Transverse colon (tissue), 4 donors: ENCODE data around the gene TOP2A. TPM values are rescaled to one million over a fixed set of nuclear protein-coding genes. Genes with fewer than 3 reads are reported as not detected.
A peak's percentile ranks its signal among the peaks of the same experiment; 100 is the strongest.

Experiments used
- DNase-seq: peaks from one replicate; pipeline ENCODE4 v3.0.0-alpha.2; 2019
- H3K27ac ChIP-seq, 4 donors: fragments of 200-600 bp; sonication (generic); 2 replicates each; pipeline ENCODE4 v1.5.1; 2016 to 2018; ENCODE audit warnings: inconsistent platforms in 4 of 4
- H3K27me3 ChIP-seq: fragments of 200-600 bp; sonication (generic); 2 replicates; pipeline ENCODE4 v1.5.1; 2017; ENCODE audit warnings: inconsistent platforms
- H3K36me3 ChIP-seq, 4 donors: fragments of 200-600 bp; sonication (generic); 2 replicates each; pipeline ENCODE4 v1.5.1; 2017 to 2019; ENCODE audit warnings: inconsistent platforms in 4 of 4
- H3K4me1 ChIP-seq, 4 donors: fragments of 200-600 bp; sonication (generic); 2 replicates each; pipeline ENCODE4 v1.5.1; 2017 to 2020; ENCODE audit warnings: inconsistent platforms in 4 of 4
- H3K4me3 ChIP-seq, 4 donors: fragments of 200-600 bp; sonication (generic); 1 replicate in 1 of 4; 2 replicates in 3 of 4; pipeline versions ENCODE4 v1.5.1 to v1.6.1; 2017 to 2019; ENCODE audit warnings: inconsistent platforms in 4 of 4
- H3K9me3 ChIP-seq, 2 donors: fragments of 200-600 bp; sonication (generic); 2 replicates each; pipeline ENCODE4 v1.5.1; 2017 to 2019; ENCODE audit warnings: inconsistent platforms in 2 of 2
- EP300 ChIP-seq: sonication (generic); formaldehyde crosslinking; IDR thresholded peaks from one replicate; pipeline ENCODE4 v1.6.1; 2017; ENCODE audit warnings: antibody characterized with exemption, low read depth
- POLR2A ChIP-seq: fragments of 450-650 bp; IDR thresholded peaks from one replicate; pipeline ENCODE4 v1.6.1; 2016; ENCODE audit warnings: antibody characterized with exemption, mild to moderate bottlenecking, moderate library complexity
- POLR2AphosphoS5 ChIP-seq, 3 donors: sonication (generic); formaldehyde crosslinking; IDR thresholded peaks; one replicate each; pipeline ENCODE4 v1.6.1; 2016; ENCODE audit warnings: antibody characterized with exemption in 3 of 3
- WGBS, 2 donors: methylation state at CpG; one replicate each; pipeline ENCODE4 v1.1.5; 2018; ENCODE audit warnings: low coverage in 1 of 2; 5-methylcytosine and 5-hydroxymethylcytosine counted together
- in situ Hi-C, 4 donors: fragments of 200-750 bp; cut with MboI; loops; one replicate each; pipeline versions ENCODE4 v1.15.0 to v1.15.1; 2017; ENCODE audit warnings: low sequenced_read_pairs in 3 of 4, low pct_ligation_motif_present in 1 of 4, low pct_unique_long_range_greater_than_20kb in 1 of 4
- intact Hi-C: fragments of 100-400 bp; cut with DNase I; formaldehyde crosslinking; loops from one replicate; pipeline ENCODE4 v1.15.1; 2023; ENCODE audit warnings: low total_unique reads
- total RNA-seq, 4 donors: library from RNA; depleted of rRNA; stranded (reverse); fragments of >200 nt; gene quantifications; one replicate each; pipeline ENCODE4 v1.1.0, GENCODE V29; 2016
- TF ChIP-seq, protein P1 (sequence below), 5 experiments: fragments of 200-600 bp in 3 of 5; fragments of 450-650 bp in 2 of 5; sonication (generic) in 3 of 5; IDR thresholded peaks; 1 replicate in 2 of 5; 2 replicates in 3 of 5; pipeline ENCODE4 v1.5.1; 2016 to 2017; ENCODE audit warnings: antibody characterized with exemption in 5 of 5, inconsistent platforms in 3 of 5, mild to moderate bottlenecking in 2 of 5, moderate library complexity in 1 of 5

TOP2A gene
- total RNA-seq, 4 donors from 2014 or later: 0.37 to 25.5 (median 7.5) TPM

GRCh38 chr17:40458851-40459482, 41.3 kb upstream of the TOP2A start:
- in situ Hi-C loops: no loop called here
- Histone ChIP-seq H3K27ac (peak overlapping the region in 3 of 4 donors; percentile 55 to 83 (median 70)), H3K9me3 (no peaks in the 10 kb centered on the region), H3K4me3 (no peak overlapping the region), H3K36me3 (peaks cover 0 to 27% (median 7%) of the 10 kb centered on the region in 4 donors), H3K4me1 (peaks cover 40 to 63% (median 44%) of the 10 kb centered on the region in 4 donors), H3K27me3 (no peaks in the 10 kb centered on the region)
- no peak for DNase-seq
- WGBS, 2 donors: 72 to 77% methylated on average over 8 to 12 of the region's 12 CpGs
- TF ChIP-seq EP300 (no peak), POLR2A (no peak), POLR2AphosphoS5 (IDR thresholded peaks at IDR 0.05) (no peak)
- TF ChIP-seq, protein P1, sequence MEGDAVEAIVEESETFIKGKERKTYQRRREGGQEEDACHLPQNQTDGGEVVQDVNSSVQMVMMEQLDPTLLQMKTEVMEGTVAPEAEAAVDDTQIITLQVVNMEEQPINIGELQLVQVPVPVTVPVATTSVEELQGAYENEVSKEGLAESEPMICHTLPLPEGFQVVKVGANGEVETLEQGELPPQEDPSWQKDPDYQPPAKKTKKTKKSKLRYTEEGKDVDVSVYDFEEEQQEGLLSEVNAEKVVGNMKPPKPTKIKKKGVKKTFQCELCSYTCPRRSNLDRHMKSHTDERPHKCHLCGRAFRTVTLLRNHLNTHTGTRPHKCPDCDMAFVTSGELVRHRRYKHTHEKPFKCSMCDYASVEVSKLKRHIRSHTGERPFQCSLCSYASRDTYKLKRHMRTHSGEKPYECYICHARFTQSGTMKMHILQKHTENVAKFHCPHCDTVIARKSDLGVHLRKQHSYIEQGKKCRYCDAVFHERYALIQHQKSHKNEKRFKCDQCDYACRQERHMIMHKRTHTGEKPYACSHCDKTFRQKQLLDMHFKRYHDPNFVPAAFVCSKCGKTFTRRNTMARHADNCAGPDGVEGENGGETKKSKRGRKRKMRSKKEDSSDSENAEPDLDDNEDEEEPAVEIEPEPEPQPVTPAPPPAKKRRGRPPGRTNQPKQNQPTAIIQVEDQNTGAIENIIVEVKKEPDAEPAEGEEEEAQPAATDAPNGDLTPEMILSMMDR (IDR thresholded peaks at IDR 0.05): no peak
- intact Hi-C loops: no loop called here

- in situ Hi-C loops (no loop called here), intact Hi-C loops (no loop called here)
- no peak for DNase-seq
- no peaks in the 10 kb centered on the region for H3K9me3 ChIP-seq
- WGBS, 2 donors: 42 to 67% methylated on average over 2 to 16 of the region's 16 CpGs
- peak overlapping the region; percentile 48 to 83 (median 62) for H3K27ac ChIP-seq
- H3K4me3 ChIP-seq: no peak overlapping the region
- no peaks in the 10 kb centered on the region for H3K27me3 ChIP-seq
- peaks cover 38 to 67% (median 47%) of the 10 kb centered on the region in 4 donors for H3K4me1 ChIP-seq
- TF ChIP-seq EP300 (no peak), POLR2AphosphoS5 (IDR thresholded peaks at IDR 0.05) (peak in 2 of 3 donors; percentile 6 to 17), POLR2A (no peak)
- H3K36me3 ChIP-seq: peaks cover 0 to 35% (median 10%) of the 10 kb centered on the region in 4 donors
Measured at GRCh38 chr17:40457964-40458791, 40.5 kb upstream of the TOP2A start.

GRCh38 chr17:40457369-40457768, 39.7 kb upstream of the TOP2A start:
- WGBS, 2 donors: 76 to 80% methylated on average over 2 to 3 of the region's 3 CpGs
- H3K9me3 ChIP-seq: no peaks in the 10 kb centered on the region
- peaks cover 0 to 39% (median 10%) of the 10 kb centered on the region in 4 donors for H3K36me3 ChIP-seq
- H3K4me1 ChIP-seq: peaks cover 30 to 67% (median 51%) of the 10 kb centered on the region in 4 donors
- in situ Hi-C loops (no loop called here), intact Hi-C loops (no loop called here)
- no peaks in the 10 kb centered on the region for H3K27me3 ChIP-seq
- no peak overlapping the region for H3K4me3 ChIP-seq
- TF ChIP-seq, protein P1 (IDR thresholded peaks at IDR 0.05): no peak
- no peak for TF ChIP-seq POLR2A
- no peak for TF ChIP-seq POLR2AphosphoS5 (IDR thresholded peaks at IDR 0.05)
- no peak for TF ChIP-seq EP300
- peak overlapping the region; percentile 40 to 83 (median 62) for H3K27ac ChIP-seq
- no peak for DNase-seq

- peak overlapping the region; percentile 40 to 83 (median 62) for H3K27ac ChIP-seq
- H3K36me3 ChIP-seq: peaks cover 0 to 39% (median 10%) of the 10 kb centered on the region in 4 donors
- peaks cover 27 to 67% (median 55%) of the 10 kb centered on the region in 4 donors for H3K4me1 ChIP-seq
- in situ Hi-C loops (no loop called here), intact Hi-C loops (no loop called here)
- H3K27me3 ChIP-seq: no peaks in the 10 kb centered on the region
- no peaks in the 10 kb centered on the region for H3K9me3 ChIP-seq
- no peak for DNase-seq
- no peak overlapping the region for H3K4me3 ChIP-seq
- 70% methylated on average over 5 to 15 of the region's 16 CpGs for WGBS, 2 donors
- TF ChIP-seq POLR2AphosphoS5 (IDR thresholded peaks at IDR 0.05): no peak
- TF ChIP-seq, protein P1 (IDR thresholded peaks at IDR 0.05): no peak
- TF ChIP-seq POLR2A: no peak
- no peak for TF ChIP-seq EP300
Measured at GRCh38 chr17:40456396-40456951, 38.8 kb upstream of the TOP2A start.
